Stimulated activated CD8-positive, alpha-beta memory T cell treated with anti-CD3 and anti-CD28 coated beads, Interleukin-15, amount 100 ng/mL, for 48 hours (primary cell): ENCODE results near the gene BRPF1.

Source experiments
- DNase-seq, 2 donors: peaks; one replicate each; pipeline ENCODE4 v3.0.0-alpha.2; 2020; ENCODE audit warnings: low read depth in 2 of 2

BRPF1 gene

DNA sequence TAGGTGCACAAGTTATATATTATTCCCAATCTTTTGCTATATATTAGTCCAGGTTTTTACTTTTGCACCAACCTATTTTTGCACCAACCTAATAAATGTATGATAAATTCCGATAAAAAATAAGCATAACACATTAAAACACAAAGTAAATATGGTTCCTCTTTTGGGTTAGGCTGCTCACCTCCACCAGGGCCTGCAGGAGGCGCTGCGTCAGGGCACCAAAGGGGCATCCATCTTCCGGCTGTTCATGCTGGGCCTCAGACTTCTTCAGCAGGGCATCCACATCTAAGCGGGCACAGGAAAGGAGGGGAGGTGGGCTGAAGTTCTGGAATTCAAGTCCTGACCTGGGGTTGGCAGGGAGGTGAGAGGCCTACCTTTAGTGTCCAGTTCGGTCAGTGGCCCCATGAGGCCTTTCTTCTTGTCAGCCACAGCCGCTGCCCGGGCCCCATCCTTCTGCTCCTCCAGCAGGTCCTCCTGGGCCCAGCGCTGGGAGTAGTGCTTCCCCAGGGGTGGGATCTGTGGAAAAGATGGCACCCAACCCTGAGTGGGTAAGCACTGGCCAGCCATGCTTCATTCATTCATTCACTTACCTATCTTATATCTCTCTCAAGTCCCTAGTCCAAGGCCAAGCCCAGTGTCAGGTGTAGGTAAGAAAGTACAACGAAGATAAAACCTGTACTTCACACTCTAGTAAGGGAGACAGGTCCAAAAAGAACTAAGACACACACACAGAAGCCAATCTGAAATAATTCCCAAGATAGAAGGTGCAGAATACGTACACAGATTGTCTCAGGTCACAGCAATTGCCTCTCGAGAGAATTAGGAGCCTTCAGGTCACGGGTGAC, 55.5 kb downstream of the BRPF1 start:
- no peak for DNase-seq

DNA sequence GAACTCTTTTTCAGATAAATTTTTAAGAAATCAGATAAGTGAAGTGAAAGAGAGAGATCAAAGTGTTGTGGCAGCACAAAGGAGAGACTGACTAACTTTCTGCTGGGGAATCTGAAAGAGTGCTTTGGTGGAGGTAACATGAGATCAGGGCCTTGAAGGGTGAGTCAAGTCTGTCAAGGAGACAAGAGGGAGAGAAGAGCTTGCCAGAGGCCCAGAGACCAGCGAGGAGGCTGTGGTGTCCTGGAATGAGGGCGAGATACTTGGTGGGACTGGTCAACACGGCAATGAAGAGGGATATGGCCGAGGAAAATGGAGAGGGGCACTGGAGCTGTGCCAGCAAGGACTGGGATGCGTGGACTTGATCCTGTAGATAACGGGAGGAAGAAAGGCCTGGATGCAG, 56.2 kb downstream of the BRPF1 start:
- no peak for DNase-seq

DNA sequence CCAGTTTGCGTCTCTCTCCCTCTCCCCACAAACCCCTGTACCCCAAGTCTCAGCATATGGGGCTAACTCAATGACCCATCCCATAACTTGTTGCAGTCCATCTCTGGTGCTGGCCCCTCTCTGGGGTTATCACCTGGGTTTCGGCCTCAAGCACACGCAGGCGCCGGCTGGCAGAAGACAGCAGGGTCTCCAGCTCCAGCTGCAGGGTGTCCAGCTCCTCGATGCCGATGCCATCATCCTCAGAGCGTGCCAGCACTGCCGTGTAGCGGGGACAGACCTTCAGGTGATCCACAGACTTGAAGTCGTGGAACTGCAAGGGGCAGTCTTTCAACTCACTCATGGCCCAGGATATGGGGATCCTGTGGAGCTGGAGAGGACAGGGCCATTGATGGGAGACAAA, 59.6 kb downstream of the BRPF1 start:
- no peak for DNase-seq

DNA sequence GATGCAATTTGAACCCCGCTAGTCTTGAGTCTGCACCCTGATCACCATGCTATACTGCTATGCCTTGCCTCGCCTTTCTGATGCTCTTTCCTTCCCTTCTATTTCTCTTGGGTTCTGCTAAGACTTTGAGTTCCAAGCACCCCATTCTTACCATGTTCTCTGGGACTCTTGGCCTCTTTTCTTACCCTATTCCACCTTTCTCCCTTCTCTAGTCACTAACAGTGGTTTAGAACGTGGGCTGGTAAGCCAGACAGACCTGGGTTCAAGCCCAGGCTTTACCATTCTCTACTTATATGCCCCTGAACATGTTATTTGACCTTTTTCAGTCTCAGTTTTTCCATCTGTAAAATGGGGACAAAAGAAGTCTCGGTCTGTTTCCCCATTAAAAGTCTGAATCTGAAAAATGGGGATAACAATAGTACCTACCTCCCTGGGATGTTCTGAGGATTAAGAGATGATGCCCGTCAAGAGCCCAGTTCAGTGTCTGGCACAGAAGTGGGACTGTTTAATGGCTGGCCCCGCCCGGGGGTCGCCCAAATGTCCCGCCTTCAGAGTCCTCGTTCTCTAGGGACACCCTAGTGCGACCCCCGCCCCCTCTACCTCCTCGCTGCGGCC, 60.4 kb downstream of the BRPF1 start:
- no peak for DNase-seq

DNA sequence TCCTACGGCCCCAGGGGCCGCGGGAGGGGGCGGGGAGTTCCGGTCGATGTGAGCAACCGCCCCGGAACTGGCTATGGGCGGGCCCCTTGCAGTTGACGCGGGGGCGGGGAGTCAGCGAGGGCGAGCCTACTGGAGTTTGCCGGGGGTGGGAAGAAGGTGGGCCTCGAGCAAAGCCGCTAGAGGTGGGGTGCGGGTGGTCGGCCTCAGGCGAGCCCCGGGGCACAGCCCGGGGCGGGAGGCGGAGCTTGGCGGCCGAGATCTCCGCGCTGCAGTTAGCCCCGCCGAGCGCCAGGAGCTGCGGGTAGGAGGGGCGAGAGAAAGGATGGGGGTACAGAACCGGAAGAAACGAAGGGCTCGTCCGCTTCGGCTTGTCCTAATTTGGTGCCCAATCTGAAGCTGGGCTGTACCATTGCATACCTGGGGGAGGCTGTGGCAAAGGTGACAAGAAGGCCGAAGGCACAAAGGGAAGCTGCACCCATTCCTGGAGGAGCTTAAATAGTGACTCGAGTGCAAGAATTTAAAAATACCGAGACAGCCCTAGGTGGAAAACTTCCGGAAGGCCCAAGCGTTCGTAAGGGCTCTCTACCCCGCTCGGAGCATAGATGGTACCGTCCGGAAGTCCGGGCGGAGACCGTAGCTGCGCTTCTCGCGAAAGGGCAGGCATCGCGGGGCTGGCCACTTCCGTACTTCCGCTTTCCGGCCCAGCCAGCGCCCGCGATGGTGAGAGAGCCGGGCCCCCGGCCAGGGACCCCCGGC, 61.0 kb downstream of the BRPF1 start, which contains the start of the genes ARPC4 and TADA3:
ARPC4 (plus strand) TSS at position 678 of the 756 bp plus-strand sequence; CDS start at position 718, 40 bp downstream.
TADA3 (minus strand) TSS at position 69 of the 756 bp plus-strand sequence. CDS start 1,007 bp downstream, outside the sequence.
- DNase-seq, result peak; percentile 88

DNA sequence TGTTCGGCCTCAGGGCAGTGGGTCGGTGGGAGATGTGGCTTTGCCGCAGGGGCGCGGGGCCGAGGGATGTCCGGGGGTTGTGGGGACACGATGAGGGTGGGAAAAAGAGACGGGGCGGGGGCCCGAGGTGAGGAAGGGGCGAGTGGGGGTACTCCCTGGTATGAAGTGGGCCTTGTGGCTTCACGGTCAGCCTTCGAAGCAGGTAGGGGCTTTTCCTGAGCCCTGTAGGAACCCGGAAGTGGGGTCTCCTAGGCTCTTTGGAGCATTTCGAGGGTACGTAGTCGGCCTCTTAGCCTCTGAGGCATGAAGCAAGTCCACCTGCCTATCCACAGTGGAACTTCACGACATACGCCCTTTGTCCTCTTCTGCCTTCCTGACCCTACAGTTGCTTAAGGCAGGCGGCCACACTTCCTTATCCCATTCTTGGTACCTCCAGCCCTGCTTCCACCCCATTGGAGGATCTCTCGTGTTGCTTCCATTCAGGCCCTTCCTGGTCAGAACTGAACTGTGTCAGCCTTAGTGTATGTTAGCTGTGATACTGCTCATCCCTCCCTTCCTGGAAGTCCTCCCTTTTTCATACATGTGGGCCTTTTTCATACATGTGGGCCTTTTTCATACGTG, 61.7 kb downstream of the BRPF1 start:
- DNase-seq, result no peak

DNA sequence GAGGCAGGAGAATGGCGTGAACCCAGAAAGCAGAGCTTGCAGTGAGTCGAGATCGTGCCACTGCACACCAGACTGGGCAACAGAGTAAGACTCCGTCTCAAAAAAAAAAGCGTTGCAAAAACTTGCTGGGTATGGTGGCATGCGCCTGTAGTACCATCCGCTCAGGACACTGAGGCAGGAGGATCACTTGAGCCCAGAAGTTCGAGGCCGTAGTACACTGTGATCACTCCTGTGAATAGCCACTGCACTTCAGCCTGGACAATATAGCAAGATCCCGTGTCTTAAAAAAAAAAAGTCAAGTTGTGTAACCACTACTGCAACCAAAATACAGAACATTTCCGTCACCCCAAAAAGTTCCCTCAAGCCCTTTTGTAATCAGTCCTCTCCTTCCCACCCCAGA, 62.9 kb downstream of the BRPF1 start:
- no peak for DNase-seq

DNA sequence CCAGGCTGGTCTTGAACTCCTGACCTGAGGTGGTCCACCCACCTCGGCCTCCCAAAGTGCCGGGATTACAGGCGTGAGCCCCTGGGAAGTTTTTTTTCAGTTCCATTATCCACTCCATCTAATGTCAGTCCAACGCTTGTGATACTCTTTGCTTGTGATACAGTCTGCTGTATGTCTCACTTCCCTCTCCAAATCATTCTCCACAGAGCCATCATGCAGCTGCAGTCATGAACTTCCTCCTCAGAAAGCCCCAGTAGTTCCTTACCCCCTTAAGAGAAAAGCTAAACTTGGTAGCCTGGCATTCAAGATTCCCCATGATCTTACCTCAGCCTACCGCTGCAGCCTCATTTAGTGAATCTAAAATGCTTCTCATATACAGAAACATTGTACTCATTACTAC, 63.7 kb downstream of the BRPF1 start:
- DNase-seq, result no peak

DNA sequence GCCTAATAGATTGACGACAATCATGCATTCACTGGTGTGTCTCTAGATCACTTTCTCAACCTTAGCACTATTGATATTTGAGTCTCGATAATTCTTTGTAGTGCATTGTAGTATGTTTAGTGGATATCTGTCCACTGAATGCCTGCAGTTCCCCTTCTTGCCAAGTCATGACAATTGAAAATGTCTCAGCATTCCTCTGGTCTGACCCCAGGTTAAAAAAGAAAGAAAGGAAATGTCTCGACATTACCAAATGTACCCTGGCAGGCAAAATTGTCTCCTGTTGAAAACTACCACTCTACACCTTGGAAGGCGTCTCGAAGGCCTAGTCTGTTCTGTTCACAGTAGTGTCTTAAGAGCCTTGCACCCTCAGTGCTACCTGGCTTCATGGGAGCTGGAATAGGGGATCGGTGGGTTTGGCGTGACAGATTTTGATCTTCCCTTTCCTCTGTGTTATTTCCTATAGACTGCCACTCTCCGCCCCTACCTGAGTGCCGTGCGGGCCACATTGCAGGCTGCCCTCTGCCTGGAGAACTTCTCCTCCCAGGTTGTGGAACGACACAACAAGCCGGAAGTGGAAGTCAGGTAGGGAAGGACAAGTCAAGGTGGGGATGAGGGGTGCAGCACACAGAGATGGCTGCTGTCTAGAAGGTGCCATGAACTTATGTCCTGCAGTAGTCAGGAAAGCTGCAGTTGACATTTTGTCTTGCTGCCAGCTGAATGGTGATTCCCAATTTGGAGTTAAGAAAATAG, 65.8 kb downstream of the BRPF1 start:
- DNase-seq, result no peak
